GM18907 (cell line): ENCODE data around the gene FMO2.

Experiments used
- ATAC-seq: cut with Tn5 transposase; IDR thresholded peaks from one replicate; pipeline ENCODE4 v1.9.1; 2021; ENCODE audit warnings: mild to moderate bottlenecking, moderate library complexity; ENCODE audit not compliant: unreplicated experiment

FMO2 gene

DNA sequence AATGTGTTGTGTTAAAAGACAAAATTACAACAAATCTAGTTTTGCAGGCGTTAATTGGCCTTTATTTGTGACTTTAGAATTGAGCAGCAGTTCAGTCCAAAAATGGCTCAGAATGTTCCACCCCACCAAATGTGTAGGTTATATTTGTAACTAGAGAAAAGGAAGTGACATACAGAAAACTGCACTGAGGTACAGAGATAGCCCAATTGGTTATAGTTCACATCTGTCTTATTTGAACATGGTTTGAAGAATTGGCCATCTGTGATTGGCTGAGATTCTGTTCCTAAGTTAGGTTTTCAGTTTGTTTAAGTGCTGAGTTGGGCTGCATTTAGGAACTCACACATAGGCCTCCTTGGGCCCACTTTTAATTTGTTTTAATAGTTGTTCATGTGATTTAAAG, 12.0 kb upstream of the FMO2 start:
- no peak for ATAC-seq

DNA sequence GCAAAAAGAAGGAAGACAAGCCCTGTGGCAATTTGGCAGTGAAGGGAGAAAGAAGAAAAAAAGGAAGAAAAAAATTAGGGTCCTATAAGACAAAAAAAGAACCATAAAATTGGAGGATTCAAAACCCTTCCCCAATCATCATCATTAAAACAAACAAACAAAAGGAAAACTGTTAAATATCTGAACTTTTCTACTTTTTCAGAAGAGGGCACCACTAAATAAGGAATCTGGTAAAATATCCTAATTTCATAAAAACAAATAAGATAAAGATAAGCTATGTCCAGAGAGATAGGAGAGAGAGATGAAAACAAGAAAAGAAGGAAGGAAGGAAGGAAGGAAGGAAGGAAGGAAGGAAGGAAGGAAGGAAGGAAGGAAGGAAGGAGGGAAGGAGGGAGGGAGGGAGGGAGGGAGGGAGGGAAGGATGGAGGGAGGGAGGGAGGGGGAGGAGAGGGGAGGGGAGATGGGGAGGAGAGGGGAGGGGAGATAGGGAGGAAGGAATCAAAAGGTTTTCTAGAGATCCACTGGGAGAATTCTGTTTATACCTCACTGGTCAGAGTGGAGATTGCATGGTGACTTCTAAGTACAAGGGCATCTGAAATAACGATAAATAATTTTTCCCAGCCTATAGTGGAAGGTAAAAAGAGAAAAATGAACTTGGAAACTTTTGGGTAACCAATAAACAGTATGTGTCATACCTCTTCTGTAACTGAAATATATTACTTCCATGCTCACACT, 10.4 kb upstream of the FMO2 start:
- no peak for ATAC-seq

GRCh38 chr1:171177261-171177660, 7.8 kb upstream of the FMO2 start:
- no peak for ATAC-seq

DNA sequence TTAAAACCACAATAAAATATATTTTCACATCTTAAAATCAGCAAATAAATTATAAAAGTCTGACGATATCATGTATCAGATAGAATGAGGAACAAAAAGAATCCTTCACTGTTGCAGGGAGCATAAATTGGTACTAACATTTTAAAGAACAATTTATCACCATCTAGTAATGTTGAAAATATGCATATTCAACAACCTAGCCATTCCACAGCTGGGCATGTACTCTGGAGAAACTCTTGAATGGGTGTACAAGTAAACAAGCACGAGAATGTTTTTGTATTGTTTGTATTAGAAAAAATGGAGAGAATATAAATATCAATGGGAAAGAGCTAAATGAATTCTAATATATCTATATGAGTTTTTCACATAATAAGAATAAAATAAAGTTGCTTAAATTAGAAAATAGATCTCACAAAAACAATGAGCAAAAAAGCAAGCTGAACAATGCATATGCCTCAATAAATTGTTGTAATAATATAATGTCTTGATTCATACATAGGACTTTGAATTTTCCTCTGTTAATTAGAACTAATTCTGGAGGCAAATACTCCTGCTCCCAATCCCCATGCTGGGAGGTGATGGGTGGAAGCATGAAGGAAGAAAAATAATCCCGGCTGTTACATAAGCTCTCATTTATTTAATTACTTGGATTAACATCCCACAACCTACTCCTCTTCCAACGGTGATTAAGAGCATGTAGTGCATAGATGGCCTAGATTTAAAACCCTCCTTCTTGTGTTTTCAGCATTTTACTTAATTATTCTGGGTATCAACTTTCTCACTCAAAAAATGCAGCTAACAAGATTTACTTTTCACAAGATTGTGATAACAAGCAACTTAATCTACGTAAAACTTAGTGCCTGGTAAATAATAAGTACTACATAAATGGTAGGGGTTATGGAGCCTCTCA, 5.5 kb upstream of the FMO2 start:
- ATAC-seq = no peak

GRCh38 chr1:171180670-171181069, 4.4 kb upstream of the FMO2 start:
- ATAC-seq = no peak

DNA sequence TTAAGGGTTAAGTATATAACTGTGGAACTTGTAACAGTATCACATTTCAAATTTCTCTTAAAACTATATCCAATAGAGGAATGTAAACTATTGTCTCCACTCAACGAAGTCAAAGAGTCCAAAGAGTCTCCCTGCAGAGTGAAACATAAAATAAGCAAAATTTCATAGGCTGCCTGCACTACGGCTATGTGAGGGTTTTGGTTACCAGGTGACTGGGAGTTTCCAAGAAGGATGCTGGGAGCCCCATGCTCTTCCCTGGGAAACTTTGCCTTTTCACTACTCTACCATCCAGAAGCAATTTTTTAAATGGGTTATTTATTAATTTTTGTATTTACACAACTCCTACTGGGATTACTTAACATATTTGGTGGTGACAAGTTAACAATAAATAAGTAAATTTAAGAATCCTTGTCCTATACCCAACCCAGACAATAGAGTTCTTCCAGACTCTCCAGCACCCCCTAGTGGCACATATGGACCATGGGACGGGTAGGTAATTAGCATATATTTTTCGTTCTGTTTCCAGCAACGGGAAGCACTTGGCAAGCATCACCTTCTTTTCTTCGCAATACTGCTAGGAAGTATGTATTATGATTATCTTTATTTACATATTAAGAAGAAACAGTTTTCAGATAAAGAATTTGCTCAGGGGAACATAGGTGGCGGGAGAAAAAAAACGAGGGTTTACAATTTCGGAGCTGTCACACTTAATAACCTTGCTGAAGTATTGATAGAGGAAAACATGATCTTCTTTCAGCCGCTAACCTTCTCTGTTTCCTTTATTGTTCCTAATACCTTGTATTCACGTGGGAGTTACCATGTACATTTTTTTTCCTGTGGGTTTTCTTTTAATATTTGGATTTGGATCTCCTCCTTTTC, 3.5 kb downstream of the FMO2 start:
- peak; percentile 76 for ATAC-seq

DNA sequence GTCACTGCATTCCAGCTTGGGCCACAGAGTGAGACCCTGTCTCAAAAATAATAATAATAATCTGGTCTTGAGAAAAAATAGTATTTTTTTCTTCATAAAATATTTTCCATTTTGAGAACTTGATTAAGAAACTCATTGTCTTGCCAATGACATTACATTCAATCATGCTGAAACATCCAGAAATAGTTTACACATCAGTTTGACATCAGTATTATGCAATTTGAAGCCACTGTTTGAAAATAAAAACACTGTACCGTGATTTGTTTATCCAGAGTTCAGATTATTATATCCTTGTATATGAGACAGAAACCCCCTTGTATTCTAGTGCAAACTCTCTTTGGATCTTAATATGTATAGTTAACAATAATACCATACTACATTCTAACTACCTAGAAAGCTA, 6.9 kb downstream of the FMO2 start:
- ATAC-seq = no peak

GRCh38 chr1:171195767-171196166, 10.7 kb downstream of the FMO2 start:
- no peak for ATAC-seq

- no peak for ATAC-seq
Observed at GRCh38 chr1:171196351-171196750, 11.3 kb downstream of the FMO2 start.

- no peak for ATAC-seq
Observed at GRCh38 chr1:171198081-171198480, 13.0 kb downstream of the FMO2 start.

DNA sequence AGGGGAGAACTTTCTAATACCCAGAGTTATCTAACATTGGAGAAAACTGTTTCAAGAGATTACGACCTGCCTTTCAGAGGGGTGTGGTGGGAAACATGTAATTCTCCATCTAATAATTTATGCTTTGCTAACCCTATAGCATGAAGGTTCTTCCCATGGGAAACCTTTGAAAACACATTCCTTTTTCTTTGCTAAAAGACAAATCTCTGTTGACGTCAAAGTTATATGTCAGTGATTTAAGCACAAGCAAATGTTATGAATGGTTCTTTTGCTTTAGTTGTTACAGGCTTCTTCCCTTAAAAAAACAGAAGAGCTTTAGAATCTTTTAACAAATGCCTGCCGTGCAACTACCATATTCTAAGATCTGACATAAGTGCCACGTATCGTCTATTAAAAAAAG, 19.2 kb downstream of the FMO2 start:
- no peak for ATAC-seq

DNA sequence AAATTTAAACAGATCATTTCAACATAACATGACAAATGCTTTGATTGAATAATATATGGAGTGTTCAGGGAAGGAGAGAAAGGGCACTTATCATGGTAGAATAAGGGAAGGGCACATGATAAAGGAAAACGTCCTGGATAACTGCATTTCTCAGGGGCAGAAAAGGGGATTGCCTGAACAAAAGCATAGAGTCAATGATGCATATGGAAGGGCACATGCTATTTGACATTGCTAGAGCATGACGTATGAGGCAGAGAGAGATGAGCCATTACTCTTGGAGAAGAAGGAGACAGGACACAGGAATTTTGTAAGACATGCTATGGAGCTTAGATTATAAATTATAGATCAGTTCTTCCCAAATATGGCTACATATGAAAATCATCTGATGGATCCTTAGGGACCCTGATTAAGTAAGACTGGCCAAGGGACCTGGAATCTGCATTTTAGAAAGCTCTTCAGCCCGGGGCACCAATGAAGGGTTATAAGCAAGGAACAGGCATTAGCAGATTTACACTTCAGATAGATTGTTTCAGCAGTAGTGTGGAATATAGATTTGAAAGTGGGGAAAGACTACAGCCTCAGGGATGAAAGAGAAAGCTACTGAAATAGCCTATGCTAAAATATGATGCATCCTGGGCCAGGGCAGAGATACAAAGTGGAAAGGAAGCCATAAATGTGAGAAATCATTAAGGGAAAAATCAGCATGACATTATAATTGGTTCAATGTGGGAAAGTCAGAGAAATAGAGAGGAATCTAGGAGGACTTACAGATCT, 21.3 kb downstream of the FMO2 start:
- no peak for ATAC-seq

DNA sequence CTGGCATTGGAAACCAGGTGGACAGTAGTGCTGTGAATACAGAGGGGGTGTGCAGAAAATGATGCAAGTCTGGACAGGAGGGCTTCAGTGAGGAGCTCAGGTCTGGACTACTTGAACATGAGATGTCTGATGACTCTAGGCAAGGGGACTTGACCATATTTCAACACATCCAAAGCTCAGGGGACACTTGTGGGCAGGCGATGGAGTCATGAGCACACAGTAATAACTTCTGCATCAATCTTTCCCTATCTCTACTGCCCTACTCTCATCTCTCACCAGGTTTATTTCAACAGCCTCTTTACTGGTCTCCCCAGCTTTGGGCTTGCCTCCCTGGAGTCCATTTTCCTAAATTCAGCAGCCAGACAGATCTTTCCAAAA, 21.9 kb downstream of the FMO2 start:
- no peak for ATAC-seq

DNA sequence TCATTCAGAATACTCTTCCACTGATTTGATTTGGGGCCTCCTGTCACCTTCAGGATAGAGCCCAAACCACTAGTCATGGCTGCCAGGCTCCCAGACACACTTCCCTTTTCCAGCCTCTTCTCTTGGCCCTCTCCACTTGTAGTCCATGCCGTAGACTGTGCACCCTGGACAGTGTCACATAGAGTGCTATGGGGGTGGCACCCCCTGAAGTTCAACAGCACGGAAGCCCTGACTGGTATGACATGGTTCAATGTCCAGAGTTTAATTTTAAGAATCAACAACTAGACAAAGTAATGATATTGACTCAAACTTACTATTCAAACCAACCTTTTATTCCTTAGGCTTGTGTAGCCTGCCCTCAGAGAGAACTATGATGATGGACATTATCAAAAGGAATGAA, 22.3 kb downstream of the FMO2 start:
- no peak for ATAC-seq

- ATAC-seq = no peak
Observed at GRCh38 chr1:171210355-171210754, 25.3 kb downstream of the FMO2 start.

DNA sequence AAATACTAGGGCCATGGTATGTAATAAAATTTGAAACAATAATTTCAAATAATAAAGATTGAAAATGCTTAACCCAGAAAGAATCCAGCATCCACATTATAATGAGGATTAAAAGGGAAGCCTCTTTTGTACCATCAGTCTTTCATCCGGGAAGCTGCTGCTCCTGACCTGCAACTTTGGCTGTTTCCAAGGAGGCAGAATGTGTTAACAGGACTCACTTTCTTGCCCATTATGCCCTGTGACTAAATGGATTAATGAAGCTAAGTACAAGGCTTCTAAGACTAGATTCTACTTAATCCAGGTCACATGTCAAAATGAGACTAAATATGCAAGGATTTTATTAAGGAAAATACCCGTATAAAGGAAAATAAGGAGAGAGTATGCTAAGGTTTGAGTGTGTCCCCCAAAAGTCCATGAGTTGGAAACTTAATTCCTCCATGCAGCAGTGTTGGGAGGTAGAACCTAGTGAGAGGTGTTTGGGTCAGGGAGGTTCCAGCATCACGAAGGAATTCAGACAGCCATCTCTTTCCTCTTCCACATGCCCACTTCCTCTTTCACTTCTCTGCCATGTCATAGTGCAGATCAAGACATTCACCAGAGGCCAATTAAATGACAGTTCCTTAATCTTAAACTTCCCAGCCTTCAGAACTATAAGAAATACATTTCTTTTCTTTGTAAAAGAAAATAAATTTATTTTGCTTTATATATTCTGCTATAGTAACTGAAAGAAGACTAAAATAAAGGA, 27.7 kb downstream of the FMO2 start:
- no peak for ATAC-seq

DNA sequence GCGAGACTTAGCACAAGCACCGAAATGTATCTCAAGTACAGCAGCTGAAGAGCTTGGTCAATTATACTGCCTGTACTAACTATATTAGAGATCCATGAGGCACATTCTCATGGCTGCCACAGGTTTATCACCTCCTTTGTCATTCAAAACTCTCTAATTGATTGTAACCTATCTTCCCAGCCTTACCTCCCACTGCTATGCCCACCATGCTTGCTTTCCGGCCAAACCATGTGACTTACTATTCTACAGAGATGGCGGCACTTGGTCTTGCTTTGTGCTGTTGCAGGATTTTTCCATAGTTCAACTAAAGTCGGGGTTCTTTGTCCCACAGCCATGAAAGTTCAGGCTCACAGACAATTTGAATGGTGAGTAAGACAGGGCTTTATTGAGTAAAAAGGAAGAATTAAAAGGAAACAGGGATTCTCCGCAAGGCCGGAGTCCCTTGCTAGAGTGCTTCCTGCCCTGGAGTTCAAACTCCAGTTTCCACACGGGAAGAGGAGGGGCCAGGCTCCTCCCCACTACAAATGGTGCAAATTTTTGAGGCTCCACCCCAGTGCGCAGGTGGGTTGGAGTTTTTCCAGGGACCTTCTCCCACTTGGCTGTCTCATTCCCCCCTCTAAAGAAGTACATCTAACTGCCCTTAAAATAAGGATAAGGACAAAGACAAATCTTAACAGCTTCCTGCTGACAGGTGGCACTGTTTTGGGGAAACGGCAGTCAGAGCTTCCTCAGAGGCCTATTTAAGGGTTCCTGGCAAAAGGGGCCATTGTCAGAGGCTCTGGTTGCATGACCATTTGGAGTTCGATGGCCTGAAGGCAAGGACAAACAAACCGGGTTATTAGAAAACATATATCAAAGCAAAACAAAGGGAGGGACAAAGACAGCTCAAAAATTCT, 28.7 kb downstream of the FMO2 start:
- ATAC-seq = no peak

- no peak for ATAC-seq
Observed at GRCh38 chr1:171217658-171218443, 32.8 kb downstream of the FMO2 start.
